NT2/D1 (cell line): ENCODE measurements around the gene UPP1.

Experiments
- DNase-seq: peaks from one replicate; pipeline ENCODE4 v3.0.0-alpha.2; 2011; ENCODE audit warnings: low read depth, low spot score
- H3K27me3 ChIP-seq: 2 replicates; pipeline ENCODE4 v1.6.0; 2011; ENCODE audit warnings: mild to moderate bottlenecking; ENCODE audit not compliant: insufficient read length, insufficient read depth
- H3K36me3 ChIP-seq: 2 replicates; pipeline ENCODE4 v1.6.1; 2011; ENCODE audit warnings: mild to moderate bottlenecking, low read length, mixed read lengths; ENCODE audit not compliant: insufficient read depth, insufficient read length
- H3K4me1 ChIP-seq: 2 replicates; pipeline ENCODE4 v1.5.1; 2011; ENCODE audit not compliant: insufficient read depth, insufficient read length
- H3K4me3 ChIP-seq: 2 replicates; pipeline ENCODE4 v1.5.1; 2011; ENCODE audit warnings: low read depth; ENCODE audit not compliant: insufficient read length
- H3K9ac ChIP-seq: 2 replicates; pipeline ENCODE4 v1.6.0; 2011; ENCODE audit warnings: low read depth; ENCODE audit not compliant: insufficient read length
- H3K9me3 ChIP-seq: 2 replicates; pipeline ENCODE4 v1.5.1; 2011; ENCODE audit warnings: mild to moderate bottlenecking, low read length; ENCODE audit not compliant: insufficient read depth
- SUZ12 ChIP-seq: IDR thresholded peaks from 2 replicates; pipeline ENCODE4 v1.6.1; 2011; ENCODE audit not compliant: insufficient read length, insufficient read depth; ENCODE audit errors: extremely low read depth
- YY1 ChIP-seq: IDR thresholded peaks from 2 replicates; pipeline ENCODE4 v1.6.1; 2011; ENCODE audit not compliant: insufficient read length, insufficient read depth
- ZNF274 ChIP-seq: IDR thresholded peaks from 2 replicates; pipeline ENCODE4 v1.6.1; 2011; ENCODE audit warnings: mild to moderate bottlenecking, low read depth, low read length

UPP1 gene

GRCh38 chr7:48097521-48098231 is 8.6 kb downstream of the UPP1 start:
- no peak overlapping the region for H3K9ac ChIP-seq
- no peaks in the 10 kb centered on the region for H3K9me3 ChIP-seq
- H3K4me3 ChIP-seq = no peak overlapping the region
- TF ChIP-seq ZNF274 = no peak
- no peak for TF ChIP-seq YY1
- no peak for TF ChIP-seq SUZ12
- H3K36me3 ChIP-seq = peaks cover 99% of the 10 kb centered on the region
- no peaks in the 10 kb centered on the region for H3K27me3 ChIP-seq
- no peak for DNase-seq
- H3K4me1 ChIP-seq = no peaks in the 10 kb centered on the region

DNA sequence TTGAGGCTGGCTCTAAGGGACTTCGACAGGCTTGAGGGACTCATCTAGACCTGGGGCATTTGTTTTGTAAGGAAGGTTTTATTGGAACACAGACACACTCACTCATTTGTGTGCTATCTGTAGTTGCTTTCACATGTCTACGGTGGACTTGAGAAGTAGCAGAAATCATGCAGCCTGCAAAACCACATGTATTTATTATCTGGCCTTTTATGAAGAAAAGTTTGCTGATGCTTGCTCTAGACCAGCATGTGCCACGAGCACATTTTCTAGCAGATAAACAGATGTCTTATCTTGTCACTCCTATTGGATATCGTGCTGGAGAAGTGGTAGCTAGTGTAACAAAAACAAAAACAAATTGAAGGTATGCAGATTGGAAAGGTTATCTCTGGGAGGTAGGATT is 9.8 kb downstream of the UPP1 start:
- no peak for DNase-seq
- Histone ChIP-seq H3K4me3 (no peak overlapping the region), H3K27me3 (no peaks in the 10 kb centered on the region), H3K9me3 (no peaks in the 10 kb centered on the region), H3K4me1 (no peaks in the 10 kb centered on the region), H3K36me3 (peaks cover 98% of the 10 kb centered on the region), H3K9ac (no peak overlapping the region)
- TF ChIP-seq YY1 (no peak), ZNF274 (no peak), SUZ12 (no peak)

DNA sequence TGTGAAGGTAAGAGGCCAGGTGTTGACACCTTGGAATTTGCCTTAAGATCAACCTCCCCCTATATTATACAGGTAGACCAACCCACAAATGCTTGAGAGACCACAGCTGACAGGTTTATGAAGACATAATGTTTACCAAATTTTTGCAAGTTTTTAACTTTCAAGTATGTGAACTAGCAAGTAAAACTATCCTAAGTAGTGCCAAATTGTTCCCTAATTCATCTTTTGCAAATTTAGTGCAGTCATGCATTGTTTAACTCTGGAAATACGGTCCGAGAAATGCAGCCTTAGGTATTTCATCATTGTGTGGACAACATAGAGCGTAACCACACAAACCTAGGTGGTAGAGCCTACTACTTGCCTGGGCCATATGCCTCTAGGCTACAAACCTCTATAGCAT is 10.7 kb downstream of the UPP1 start:
- Histone ChIP-seq H3K36me3 (peaks cover 98% of the 10 kb centered on the region), H3K9me3 (no peaks in the 10 kb centered on the region), H3K4me1 (no peaks in the 10 kb centered on the region), H3K9ac (no peak overlapping the region), H3K4me3 (no peak overlapping the region), H3K27me3 (no peaks in the 10 kb centered on the region)
- no peak for DNase-seq
- TF ChIP-seq SUZ12 = no peak
- no peak for TF ChIP-seq YY1
- TF ChIP-seq ZNF274 = no peak

GRCh38 chr7:48101352-48101751 is 12.3 kb downstream of the UPP1 start:
- H3K27me3 ChIP-seq = no peaks in the 10 kb centered on the region
- peaks cover 97% of the 10 kb centered on the region for H3K36me3 ChIP-seq
- no peak for DNase-seq
- H3K4me3 ChIP-seq = no peak overlapping the region
- TF ChIP-seq SUZ12 (no peak), YY1 (no peak), ZNF274 (no peak)
- no peak overlapping the region for H3K9ac ChIP-seq
- H3K9me3 ChIP-seq = no peaks in the 10 kb centered on the region
- H3K4me1 ChIP-seq = no peaks in the 10 kb centered on the region

- no peak overlapping the region for H3K4me3 ChIP-seq
- H3K36me3 ChIP-seq = peaks cover 97% of the 10 kb centered on the region
- H3K27me3 ChIP-seq = no peaks in the 10 kb centered on the region
- no peaks in the 10 kb centered on the region for H3K4me1 ChIP-seq
- no peak overlapping the region for H3K9ac ChIP-seq
- no peak for DNase-seq
- no peak for TF ChIP-seq ZNF274
- no peak for TF ChIP-seq YY1
- TF ChIP-seq SUZ12 = no peak
- H3K9me3 ChIP-seq = no peaks in the 10 kb centered on the region
Observed at GRCh38 chr7:48101968-48102367, 12.9 kb downstream of the UPP1 start.

DNA sequence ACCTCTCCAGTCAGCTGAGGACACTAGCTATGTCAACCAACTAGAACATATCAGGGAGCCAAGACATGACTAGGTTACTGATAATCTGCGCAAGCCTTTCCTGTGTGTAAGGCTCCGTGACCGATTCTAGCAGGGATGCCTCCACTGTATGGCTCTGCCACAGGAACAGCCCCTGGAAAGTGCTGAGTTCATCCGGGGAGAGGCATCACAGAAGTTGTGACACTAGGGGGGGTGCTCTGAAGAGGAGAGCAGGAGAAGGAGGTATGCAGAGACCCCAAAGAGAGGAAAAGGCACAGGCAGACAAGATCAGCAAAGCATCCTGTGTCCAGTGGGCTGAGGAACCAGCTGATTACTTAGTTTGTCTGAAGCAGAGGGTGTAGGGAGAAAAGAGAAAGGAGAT is 13.5 kb downstream of the UPP1 start:
- no peak for DNase-seq
- Histone ChIP-seq H3K36me3 (peaks cover 97% of the 10 kb centered on the region), H3K9me3 (no peaks in the 10 kb centered on the region), H3K27me3 (no peaks in the 10 kb centered on the region), H3K4me1 (no peaks in the 10 kb centered on the region), H3K4me3 (no peak overlapping the region), H3K9ac (no peak overlapping the region)
- no peak for TF ChIP-seq YY1
- TF ChIP-seq SUZ12 = no peak
- TF ChIP-seq ZNF274 = no peak

DNA sequence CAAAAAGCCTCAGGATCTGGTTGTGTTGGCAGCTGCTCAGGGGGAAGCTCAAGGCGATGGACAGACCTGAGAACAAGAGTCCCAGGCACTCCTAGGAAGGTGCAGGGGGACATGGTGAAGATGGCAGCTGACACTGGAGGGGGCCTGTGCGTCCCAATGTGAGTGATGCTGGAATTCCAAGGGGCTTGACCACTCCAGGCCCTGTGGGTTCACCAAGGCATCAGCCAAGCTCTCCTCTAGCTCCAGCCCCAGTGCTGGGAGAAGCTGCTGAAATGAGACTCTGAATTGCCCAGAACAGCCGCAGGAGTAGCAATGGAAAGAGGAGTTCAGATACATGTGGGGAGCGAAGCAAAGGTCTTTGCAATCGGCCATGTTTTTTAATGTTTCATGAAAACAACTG is 16.0 kb downstream of the UPP1 start:
- no peaks in the 10 kb centered on the region for H3K9me3 ChIP-seq
- TF ChIP-seq SUZ12 = no peak
- TF ChIP-seq YY1 = no peak
- TF ChIP-seq ZNF274 = no peak
- H3K4me1 ChIP-seq = no peaks in the 10 kb centered on the region
- no peak for DNase-seq
- no peaks in the 10 kb centered on the region for H3K27me3 ChIP-seq
- peaks cover 95% of the 10 kb centered on the region for H3K36me3 ChIP-seq
- H3K4me3 ChIP-seq = no peak overlapping the region
- H3K9ac ChIP-seq = no peak overlapping the region
